Muscle of back (tissue), 13 donors: ENCODE measurements around the gene TAS2R42. TPM values are rescaled to one million over a fixed set of nuclear protein-coding genes. Genes with fewer than 3 reads are reported as not detected.

ENCODE experiments used
- DNase-seq, 3 donors: peaks; one replicate each; pipeline versions ENCODE4 v3.0.0 to v3.0.0-alpha.2; 2013
- long read RNA-seq, 9 donors: transcript quantifications; one replicate each; lab custom pipeline, GENCODE V29; 2026
- polyA plus RNA-seq, 10 donors: library from polyadenylated mRNA; unstranded; fragments of 120-200 nt; gene quantifications; one replicate each; pipeline ENCODE4 v1.2.1, GENCODE V29; 2013; ENCODE audit not compliant: insufficient read length in 10 of 10

The TAS2R42 gene, protein sequence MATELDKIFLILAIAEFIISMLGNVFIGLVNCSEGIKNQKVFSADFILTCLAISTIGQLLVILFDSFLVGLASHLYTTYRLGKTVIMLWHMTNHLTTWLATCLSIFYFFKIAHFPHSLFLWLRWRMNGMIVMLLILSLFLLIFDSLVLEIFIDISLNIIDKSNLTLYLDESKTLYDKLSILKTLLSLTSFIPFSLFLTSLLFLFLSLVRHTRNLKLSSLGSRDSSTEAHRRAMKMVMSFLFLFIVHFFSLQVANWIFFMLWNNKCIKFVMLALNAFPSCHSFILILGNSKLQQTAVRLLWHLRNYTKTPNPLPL
- polyA plus RNA-seq = not detected
- long read RNA-seq, donor 1 = 0 reads
- long read RNA-seq, donor 2 = 0 reads
- long read RNA-seq, donor 3 = 0 reads
- long read RNA-seq, donor 4 = 0 reads
- long read RNA-seq, donor 5 = 0 reads
- long read RNA-seq, donor 6 = 0 reads
- long read RNA-seq, donor 7, partial matches to known transcripts = 0 of 1 reads
- long read RNA-seq, donor 7, other reads (novel, unspliced or antisense) = 0 of 1 reads
- long read RNA-seq, donor 8 = 0 reads
- long read RNA-seq, donor 9 = 0 reads

DNA sequence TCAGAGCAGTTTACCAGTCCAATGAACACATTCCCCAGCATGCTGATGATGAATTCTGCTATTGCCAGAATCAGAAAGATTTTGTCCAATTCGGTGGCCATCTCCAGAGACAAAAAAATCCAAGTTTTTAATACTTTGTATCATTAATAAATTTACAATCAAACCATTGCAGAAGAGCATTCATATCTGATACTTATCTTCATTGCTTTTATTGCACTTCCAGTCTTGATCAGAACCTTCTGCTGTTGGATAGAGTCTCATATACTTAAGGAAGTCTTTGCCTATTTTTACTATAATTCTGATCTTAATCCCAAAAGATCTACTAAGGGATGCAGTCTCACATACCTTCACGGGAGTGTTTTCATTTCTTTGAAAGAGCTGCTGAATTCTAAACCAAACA is at the start of gene TAS2R42:
TAS2R42 (minus strand) TSS at position 101 of the 400 bp plus-strand sequence; CDS start at position 101, 0 bp downstream.
- DNase-seq = no peak

- DNase-seq = no peak
These were observed 46.8 kb upstream of the TAS2R42 start for GRCh38 chr12:11233532-11233931.

DNA sequence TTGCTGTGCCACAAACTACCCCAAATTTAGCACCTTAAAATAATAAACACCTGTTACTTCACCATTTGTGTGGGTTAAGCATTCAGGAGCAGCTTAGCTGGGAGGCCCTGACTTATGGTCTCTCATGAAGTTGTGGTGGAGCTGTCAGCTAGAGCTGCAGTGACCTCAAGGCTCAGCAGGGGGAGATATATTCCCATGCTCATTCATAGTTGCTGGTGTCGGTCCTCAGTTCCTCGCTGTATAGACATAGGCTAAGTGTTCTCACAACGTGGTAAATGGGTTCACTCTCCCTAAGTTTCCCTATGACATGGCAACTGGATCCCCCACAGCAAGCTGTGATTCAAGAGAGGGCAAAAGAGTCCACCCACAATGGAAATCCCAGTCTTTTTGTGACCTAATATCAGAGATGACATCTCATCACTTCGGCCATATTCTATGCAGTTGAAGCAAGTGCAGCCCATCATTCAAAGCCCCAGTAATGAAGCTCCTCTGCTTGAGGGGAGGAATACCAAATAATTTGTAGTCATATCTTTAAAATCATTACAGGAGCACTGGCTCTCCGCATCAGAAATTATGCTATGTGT is 41.7 kb upstream of the TAS2R42 start:
- DNase-seq = peak in 2 of 3 donors; percentile 0 to 3

GRCh38 chr12:11227373-11227772 is 40.6 kb upstream of the TAS2R42 start:
- no peak for DNase-seq

GRCh38 chr12:11209113-11209512 is 22.4 kb upstream of the TAS2R42 start:
- DNase-seq = no peak

DNA sequence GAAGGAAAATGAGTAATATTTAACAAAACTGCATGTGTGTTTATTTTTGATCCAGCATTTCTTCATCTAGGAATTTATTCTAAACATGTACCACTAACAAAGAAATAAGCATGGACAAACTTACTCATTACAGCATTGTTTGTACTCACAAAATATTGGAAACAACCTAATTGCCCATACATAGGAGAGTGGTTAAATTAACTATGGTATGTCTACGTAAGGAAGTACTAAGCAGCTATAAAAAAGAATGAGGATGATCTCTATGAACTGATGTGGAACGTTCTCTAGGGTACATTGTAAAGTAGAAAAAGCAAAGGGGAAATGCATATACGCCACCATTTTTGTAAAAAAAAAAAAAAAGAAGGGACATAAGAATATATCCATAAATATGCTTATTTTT is 17.4 kb upstream of the TAS2R42 start:
- DNase-seq = no peak

- DNase-seq = no peak
These were observed 16.1 kb upstream of the TAS2R42 start for GRCh38 chr12:11202811-11203210.

DNA sequence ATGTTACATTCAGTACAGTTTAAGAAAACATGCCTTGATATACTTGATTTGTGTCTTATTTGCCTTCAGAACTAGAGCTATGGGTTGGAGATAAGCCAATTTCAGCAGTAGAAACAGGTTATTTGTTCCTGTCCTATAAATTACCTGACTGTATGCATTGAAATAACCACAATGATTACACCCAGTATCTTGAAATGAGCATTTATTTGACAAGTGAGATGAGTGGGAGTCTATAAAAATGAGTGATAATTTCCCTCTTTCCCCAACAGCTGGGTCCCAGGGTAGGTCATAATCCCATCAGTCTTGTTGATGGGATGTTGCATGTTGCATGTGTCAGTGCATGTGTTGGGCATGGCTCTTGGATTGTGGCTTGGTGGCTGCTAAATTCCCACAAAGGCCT is 3.7 kb downstream of the TAS2R42 start:
- no peak for DNase-seq

DNA sequence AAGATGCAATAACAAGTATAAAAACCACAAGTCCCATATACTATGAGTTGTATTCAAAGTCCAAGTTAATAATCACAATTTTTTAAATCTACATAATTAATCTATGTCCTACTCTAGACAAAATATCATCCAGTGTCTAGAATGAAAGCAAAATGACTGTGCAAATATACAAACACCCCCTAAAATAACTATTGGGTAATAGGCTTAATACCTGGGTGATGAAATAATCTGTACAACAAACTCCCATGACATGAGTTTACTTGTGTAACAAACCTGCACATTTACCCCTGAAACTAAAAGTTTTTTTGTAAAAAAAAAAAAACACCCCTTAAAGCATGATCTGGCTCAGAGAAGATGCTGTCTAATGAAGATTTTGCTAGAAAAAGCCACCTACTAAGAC is 4.2 kb downstream of the TAS2R42 start:
- DNase-seq = no peak

- DNase-seq = no peak
These were observed 8.5 kb downstream of the TAS2R42 start for GRCh38 chr12:11178250-11178649.

DNA sequence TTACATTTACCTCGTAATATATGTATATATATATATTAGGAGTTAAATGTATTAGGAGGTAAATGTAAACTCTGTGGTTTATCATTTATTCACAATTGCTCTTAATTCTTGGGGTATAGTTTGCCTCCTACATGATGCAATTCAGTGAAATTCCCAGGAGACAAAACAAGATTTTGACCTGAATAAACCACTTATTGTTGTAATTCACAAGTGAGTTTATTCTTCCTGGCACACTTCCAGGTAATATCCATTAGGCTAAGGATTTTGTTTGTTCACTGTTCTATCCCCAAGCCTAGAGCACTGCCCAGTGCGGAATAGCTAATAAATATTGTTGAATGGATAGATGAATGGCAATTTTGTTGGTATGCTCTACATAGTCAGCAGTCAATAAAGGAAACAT is 12.7 kb downstream of the TAS2R42 start:
- no peak for DNase-seq

- DNase-seq = peak in 2 of 3 donors; percentile 28 to 75
These were observed 14.6 kb downstream of the TAS2R42 start for GRCh38 chr12:11171969-11172675.

- DNase-seq = peak; percentile 95 to 99 (median 96)
These were observed 15.4 kb downstream of the TAS2R42 start, which contains the start of gene SMIM10L1 for GRCh38 chr12:11171145-11171968. TSS of gene SMIM10L1 (plus strand) at chr12:11171194. CDS start at chr12:11171357, 163 bp downstream.

- DNase-seq = no peak
These were observed 16.0 kb downstream of the TAS2R42 start for GRCh38 chr12:11170810-11171144.

DNA sequence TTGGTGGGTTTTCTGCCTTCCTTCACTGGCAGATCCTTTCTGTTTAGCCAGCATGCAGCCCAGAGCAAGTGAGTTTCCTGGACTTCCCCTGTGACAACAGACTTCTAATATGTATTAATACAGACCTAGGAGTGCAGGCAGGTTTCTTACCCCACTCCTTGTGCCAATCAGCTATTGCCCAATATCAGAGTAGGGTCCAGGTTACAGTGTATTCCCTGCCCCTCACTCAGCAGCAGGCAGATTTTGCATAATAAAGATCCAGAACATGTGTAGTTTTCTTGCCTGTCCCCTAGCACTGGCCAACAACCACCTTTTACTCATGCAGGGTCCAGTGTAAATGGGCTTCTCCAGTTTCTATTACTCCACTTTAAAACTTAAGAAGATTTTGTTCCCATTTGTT is 20.4 kb downstream of the TAS2R42 start:
- no peak for DNase-seq

DNA sequence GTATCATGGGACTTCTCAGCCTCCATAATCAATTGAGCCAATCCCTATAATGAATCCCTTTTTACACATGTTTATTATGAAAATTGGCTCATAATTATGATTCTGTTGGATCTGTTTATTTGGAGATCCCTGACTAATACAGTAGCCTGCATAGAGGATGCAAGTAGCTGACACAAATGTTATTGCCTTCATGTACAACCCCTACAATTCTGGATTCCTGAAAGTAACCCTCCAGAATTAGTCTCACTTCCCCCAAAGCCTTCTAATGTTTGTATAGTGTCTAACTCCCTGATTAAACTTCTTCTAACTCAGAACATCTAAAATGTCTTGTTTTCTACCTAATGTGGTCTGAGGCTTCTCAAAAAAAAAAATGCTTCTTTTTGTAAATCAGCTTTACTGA is 22.4 kb downstream of the TAS2R42 start:
- no peak for DNase-seq

DNA sequence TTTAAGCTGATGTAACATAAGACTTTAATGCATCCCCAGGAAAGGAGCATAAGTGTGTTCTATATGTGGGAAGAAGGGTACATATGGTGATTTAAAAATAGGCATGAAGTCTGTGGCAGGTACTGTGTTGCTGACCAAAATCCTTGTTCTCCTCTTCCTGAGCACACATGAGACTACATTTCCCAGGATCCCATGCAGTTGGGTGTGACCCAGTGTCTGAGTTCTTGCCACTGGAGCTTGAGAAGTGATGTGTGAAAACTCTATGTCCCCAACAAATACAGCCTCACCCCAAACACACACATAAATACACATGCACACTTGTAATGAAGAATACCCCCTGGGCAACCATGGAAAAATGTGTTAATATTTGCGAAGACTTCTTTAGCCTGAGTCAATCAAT is 24.2 kb downstream of the TAS2R42 start:
- no peak for DNase-seq

- no peak for DNase-seq
These were observed 27.8 kb downstream of the TAS2R42 start for GRCh38 chr12:11158885-11159444.

GRCh38 chr12:11154400-11154925 is 32.3 kb downstream of the TAS2R42 start:
- no peak for DNase-seq

- DNase-seq = no peak
These were observed 34.0 kb downstream of the TAS2R42 start for GRCh38 chr12:11152725-11153124.

GRCh38 chr12:11150832-11151231 is 35.9 kb downstream of the TAS2R42 start:
- no peak for DNase-seq
